NCI-H2171 (cell line): ENCODE measurements around the gene KCNK3.

Experiments
- DNase-seq: peaks from one replicate; lab custom pipeline; 2025; lab: John Stamatoyannopoulos, UW

Gene KCNK3

GRCh38 chr2:26691161-26691560, 1.4 kb upstream of the KCNK3 start:
- DNase-seq = no peak

GRCh38 chr2:26691881-26692278, 642 bp upstream of the KCNK3 start:
- DNase-seq = peak; percentile 42

- DNase-seq = peak; percentile 57
Measured at GRCh38 chr2:26692897-26693849, 651 bp downstream of the KCNK3 start.

- no peak for DNase-seq
Measured at GRCh38 chr2:26694001-26694400, 1.5 kb downstream of the KCNK3 start.

GRCh38 chr2:26696351-26696816, 3.9 kb downstream of the KCNK3 start:
- DNase-seq = no peak

GRCh38 chr2:26697425-26697824, 4.9 kb downstream of the KCNK3 start:
- DNase-seq = no peak

- no peak for DNase-seq
Measured at GRCh38 chr2:26699295-26699694, 6.8 kb downstream of the KCNK3 start.

GRCh38 chr2:26700078-26700477, 7.6 kb downstream of the KCNK3 start:
- no peak for DNase-seq

- DNase-seq = no peak
Measured at GRCh38 chr2:26701596-26701995, 9.1 kb downstream of the KCNK3 start.

GRCh38 chr2:26702025-26702424, 9.5 kb downstream of the KCNK3 start:
- DNase-seq = no peak

GRCh38 chr2:26704441-26704977, 12.0 kb downstream of the KCNK3 start:
- DNase-seq = no peak

GRCh38 chr2:26705126-26705525, 12.6 kb downstream of the KCNK3 start:
- no peak for DNase-seq

GRCh38 chr2:26706093-26706492, 13.6 kb downstream of the KCNK3 start:
- no peak for DNase-seq

- no peak for DNase-seq
Measured at GRCh38 chr2:26706616-26707473, 14.3 kb downstream of the KCNK3 start.

GRCh38 chr2:26707747-26708146, 15.2 kb downstream of the KCNK3 start:
- no peak for DNase-seq

GRCh38 chr2:26708457-26708856, 15.9 kb downstream of the KCNK3 start:
- no peak for DNase-seq

- DNase-seq = no peak
Measured at GRCh38 chr2:26709323-26710110, 17.0 kb downstream of the KCNK3 start.

GRCh38 chr2:26710145-26710544, 17.6 kb downstream of the KCNK3 start:
- DNase-seq = no peak

- no peak for DNase-seq
Measured at GRCh38 chr2:26710743-26711456, 18.4 kb downstream of the KCNK3 start.

GRCh38 chr2:26711457-26712161, 19.1 kb downstream of the KCNK3 start:
- DNase-seq = no peak
